GM12878 (cell line): Measurements from ENCODE around the gene KIR3DL1. TPM values are rescaled to one million over a fixed set of nuclear protein-coding genes. Genes with fewer than 3 reads are reported as not detected.

Experiments
- ATAC-seq: fragments of 200-7000 bp; cut with Tn5 transposase; 3 replicates; pipeline ENCODE4 v1.9.1; 2020; ENCODE audit warnings: mild to moderate bottlenecking, moderate library complexity
- BruUV-seq: library from RNA; stranded (reverse); fragments of 400-500 nt; replicated peaks from 2 replicates; lab custom pipeline; 2021; lab: Mats Ljungman, UMichigan
- CTCF ChIA-PET: fragments of 300-600 bp; sonication (Branson Sonifier 250); formaldehyde crosslinking; extraction: SDS; loops from one replicate; lab custom pipeline; 2021; ENCODE audit warnings: inconsistent platforms; lab: Yijun Ruan, JAX
- POLR2A ChIA-PET: fragments of 350-600 bp; formaldehyde crosslinking; extraction: SDS; loops from one replicate; lab custom pipeline; 2021; ENCODE audit warnings: inconsistent platforms; lab: Charles Lee
- RAD21 ChIA-PET: fragments of 300-600 bp; sonication (Branson Sonifier 250); formaldehyde crosslinking; loops from one replicate; lab custom pipeline; 2023; ENCODE audit warnings: antibody characterized with exemption; ENCODE audit not compliant: unreplicated experiment; lab: Charles Lee
- SMC1A ChIA-PET: fragments of 300-600 bp; sonication (Branson Sonifier 250); formaldehyde crosslinking; loops from one replicate; lab custom pipeline; 2023; ENCODE audit not compliant: unreplicated experiment, uncharacterized antibody; lab: Charles Lee
- DNase-seq: peaks from one replicate; pipeline ENCODE4 v3.0.0-alpha.2; 2011; ENCODE audit warnings: low read depth, low spot score
- FAIRE-seq: peaks from 3 replicates; lab custom pipeline; 2011; peaks lifted over from hg19 to GRCh38; lab: Jason Lieb, UNC
- H2AFZ ChIP-seq: 2 replicates; pipeline ENCODE4 v1.6.0; 2011; ENCODE audit warnings: low read depth, low read length, control low read depth; ENCODE audit not compliant: control insufficient read depth
- H3K27ac ChIP-seq: 2 replicates; pipeline ENCODE4 v1.5.1; 2011; ENCODE audit warnings: control low read depth; ENCODE audit not compliant: control insufficient read depth, insufficient read depth
- H3K27me3 ChIP-seq, 2 experiments: replicated peaks in 1 of 2; 2 replicates each; pipeline versions ENCODE4 v1.6.0 to v1.6.1; 2011; ENCODE audit warnings: low read length in 1 of 2; ENCODE audit not compliant: control insufficient read depth in 2 of 2, insufficient read depth in 2 of 2
- H3K36me3 ChIP-seq, 2 experiments: 2 replicates each; pipeline ENCODE4 v1.5.1; 2011; ENCODE audit warnings: low read length in 1 of 2; ENCODE audit not compliant: control insufficient read depth in 2 of 2, insufficient read depth in 2 of 2
- H3K4me1 ChIP-seq: 2 replicates; pipeline ENCODE4 v1.6.1; 2011; ENCODE audit warnings: mild to moderate bottlenecking, low read length, moderate library complexity, mixed read lengths; ENCODE audit not compliant: control insufficient read depth, insufficient read depth
- H3K4me2 ChIP-seq: 2 replicates; pipeline ENCODE4 v1.6.0; 2011; ENCODE audit warnings: control low read depth; ENCODE audit not compliant: control insufficient read depth, insufficient read depth
- H3K4me3 ChIP-seq: fragments of 200-600 bp; sonication (generic); 2 replicates; pipeline ENCODE4 v1.5.1; 2016
- H3K79me2 ChIP-seq: 2 replicates; pipeline ENCODE4 v1.6.0; 2011; ENCODE audit warnings: low read length; ENCODE audit not compliant: control insufficient read depth, insufficient read depth
- H3K9ac ChIP-seq: 2 replicates; pipeline ENCODE4 v1.8.0; 2011; ENCODE audit warnings: low read length, control low read depth, mixed read lengths; ENCODE audit not compliant: control insufficient read depth, insufficient read depth
- H3K9me3 ChIP-seq: replicated peaks from 3 replicates; pipeline ENCODE4 v1.5.1; 2011; ENCODE audit warnings: mild to moderate bottlenecking, low read length; ENCODE audit not compliant: control insufficient read depth, insufficient read depth
- H4K20me1 ChIP-seq: 2 replicates; pipeline ENCODE4 v1.6.0; 2011; ENCODE audit not compliant: control insufficient read depth, insufficient read depth
- CBFB ChIP-seq: IDR thresholded peaks from 2 replicates; pipeline ENCODE4 v1.6.1; 2016; ENCODE audit warnings: antibody characterized with exemption, low read depth
- FOXM1 ChIP-seq: IDR thresholded peaks from 2 replicates; pipeline ENCODE4 v1.6.1; 2012; ENCODE audit warnings: low read depth, mild to moderate bottlenecking, inconsistent platforms, low read length, moderate library complexity
- RAD21 ChIP-seq: IDR thresholded peaks from 2 replicates; pipeline ENCODE4 v1.6.1; 2011; ENCODE audit warnings: mild to moderate bottlenecking, low read depth, low read length, moderate library complexity; ENCODE audit not compliant: insufficient read depth
- TBL1XR1 ChIP-seq: IDR thresholded peaks from 2 replicates; pipeline ENCODE4 v1.6.1; 2012; ENCODE audit warnings: low read depth, low read length, improper control_type of control experiment
- TCF7 ChIP-seq: IDR thresholded peaks from 2 replicates; pipeline ENCODE4 v1.6.1; 2014; ENCODE audit warnings: antibody characterized with exemption, borderline replicate concordance
- WGBS: methylation state at CpG from one replicate; pipeline ENCODE4 v1.1.6; 2016; ENCODE audit warnings: low lambda C conversion rate; ENCODE audit not compliant: insufficient replicate concordance, insufficient coverage; ENCODE audit errors: missing lambda C conversion rate; 5-methylcytosine and 5-hydroxymethylcytosine counted together
- in situ Hi-C: fragments of 300-500 bp; cut with MboI; formaldehyde crosslinking; loops from 9 replicates; pipeline ENCODE4 v1.14.3; 2018; ENCODE audit warnings: mixed read lengths
- intact Hi-C: fragments of 100-400 bp; cut with micrococcal nuclease; formaldehyde crosslinking; loops from one replicate; pipeline ENCODE4 v1.14.2; 2022; ENCODE audit not compliant: unreplicated experiment
- polyA plus RNA-seq, 11 experiments: library from polyadenylated mRNA; depleted of rRNA in 4 of 11; unstranded in 6 of 11; stranded (reverse) in 5 of 11; fragments of >200 nt; fragmentation: Nextera tagmentation in 4 of 11; fragmentation: Illumina TruSeq in 1 of 11; extraction: Ambion mirVana in 4 of 11; extraction: Trizol in 1 of 11; gene quantifications; 1 replicate in 1 of 11; 2 replicates in 10 of 11; pipeline versions ENCODE4 v1.2.1 to v1.2.3, GENCODE V29; 2011 to 2016; ENCODE audit warnings: inconsistent platforms in 2 of 11, missing spikeins in 2 of 11, low read depth in 1 of 11
- total RNA-seq, 4 experiments: library from RNA; depleted of rRNA in 3 of 4; stranded (reverse); fragments of >200 nt in 3 of 4; fragmentation: Illumina TruSeq in 1 of 4; extraction: Trizol in 1 of 4; gene quantifications; 2 replicates each; pipeline versions ENCODE4 v1.2.1 to v1.2.3, GENCODE V29; 2013 to 2021
- TF ChIP-seq, protein P1 (sequence below): fragments of 450-650 bp; formaldehyde crosslinking; IDR thresholded peaks from 2 replicates; pipeline ENCODE4 v1.5.0; 2022; ENCODE audit warnings: mild to moderate bottlenecking, missing genetic modification characterization

Gene KIR3DL1
- total and polyA plus RNA-seq, 10 of the 15 experiments (the other 5 are each of a cell fraction or from before 2014, with no cell fraction given): 0.37 TPM; not detected in 9

DNA sequence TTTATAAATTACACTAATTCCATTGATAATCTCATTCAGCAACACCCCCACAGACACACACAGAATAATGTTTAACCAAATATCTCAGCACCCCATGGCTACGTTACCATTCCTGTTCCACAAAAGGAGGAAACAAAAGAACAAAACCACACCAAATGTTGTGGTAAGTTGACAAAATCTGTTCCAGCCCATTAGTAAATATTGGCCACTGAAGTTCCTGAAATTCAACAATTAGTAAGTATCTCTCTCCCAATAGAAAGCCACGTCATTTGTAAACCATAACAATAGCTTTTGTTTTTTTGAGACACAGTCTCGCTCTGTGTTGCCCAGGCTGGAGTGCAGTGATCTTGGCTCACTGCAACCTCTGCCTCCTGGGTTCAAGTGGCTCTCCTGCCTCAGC is 55.4 kb downstream of the KIR3DL1 start:
- ChIA-PET SMC1A (no interaction called here), POLR2A (no interaction called here), CTCF (no interaction called here), RAD21 (no interaction called here)
- no peaks in the 10 kb centered on the region for H3K4me1 ChIP-seq
- DNase-seq: no peak
- H4K20me1 ChIP-seq: no peaks in the 10 kb centered on the region
- no peaks in the 10 kb centered on the region; a peak in 1 of 4 replicates for H3K27me3 ChIP-seq
- H3K36me3 ChIP-seq: no peaks in the 10 kb centered on the region
- intact Hi-C loops (no loop called here), in situ Hi-C loops (no loop called here)
- TF ChIP-seq FOXM1 (no peak), TCF7 (no peak), RAD21 (no peak), CBFB (no peak), TBL1XR1 (no peak)
- TF ChIP-seq, protein P1, sequence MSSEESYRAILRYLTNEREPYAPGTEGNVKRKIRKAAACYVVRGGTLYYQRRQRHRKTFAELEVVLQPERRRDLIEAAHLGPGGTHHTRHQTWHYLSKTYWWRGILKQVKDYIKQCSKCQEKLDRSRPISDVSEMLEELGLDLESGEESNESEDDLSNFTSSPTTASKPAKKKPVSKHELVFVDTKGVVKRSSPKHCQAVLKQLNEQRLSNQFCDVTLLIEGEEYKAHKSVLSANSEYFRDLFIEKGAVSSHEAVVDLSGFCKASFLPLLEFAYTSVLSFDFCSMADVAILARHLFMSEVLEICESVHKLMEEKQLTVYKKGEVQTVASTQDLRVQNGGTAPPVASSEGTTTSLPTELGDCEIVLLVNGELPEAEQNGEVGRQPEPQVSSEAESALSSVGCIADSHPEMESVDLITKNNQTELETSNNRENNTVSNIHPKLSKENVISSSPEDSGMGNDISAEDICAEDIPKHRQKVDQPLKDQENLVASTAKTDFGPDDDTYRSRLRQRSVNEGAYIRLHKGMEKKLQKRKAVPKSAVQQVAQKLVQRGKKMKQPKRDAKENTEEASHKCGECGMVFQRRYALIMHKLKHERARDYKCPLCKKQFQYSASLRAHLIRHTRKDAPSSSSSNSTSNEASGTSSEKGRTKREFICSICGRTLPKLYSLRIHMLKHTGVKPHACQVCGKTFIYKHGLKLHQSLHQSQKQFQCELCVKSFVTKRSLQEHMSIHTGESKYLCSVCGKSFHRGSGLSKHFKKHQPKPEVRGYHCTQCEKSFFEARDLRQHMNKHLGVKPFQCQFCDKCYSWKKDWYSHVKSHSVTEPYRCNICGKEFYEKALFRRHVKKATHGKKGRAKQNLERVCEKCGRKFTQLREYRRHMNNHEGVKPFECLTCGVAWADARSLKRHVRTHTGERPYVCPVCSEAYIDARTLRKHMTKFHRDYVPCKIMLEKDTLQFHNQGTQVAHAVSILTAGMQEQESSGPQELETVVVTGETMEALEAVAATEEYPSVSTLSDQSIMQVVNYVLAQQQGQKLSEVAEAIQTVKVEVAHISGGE (CRISPR knock-in tag): no peak
- H3K27ac ChIP-seq: no peak overlapping the region
- no peak for FAIRE-seq
- H3K4me3 ChIP-seq: no peak overlapping the region
- no peaks in the 10 kb centered on the region for H3K79me2 ChIP-seq
- H2AFZ ChIP-seq: no peak overlapping the region
- BruUV-seq: no TSS peak
- 2% methylated on average over 3 of the region's 3 CpGs for WGBS
- no peaks in the 10 kb centered on the region; the same call in 2 of the 3 replicates for H3K9me3 ChIP-seq
- H3K4me2 ChIP-seq: no peak overlapping the region
- no peak for ATAC-seq
- H3K9ac ChIP-seq: no peak overlapping the region
